ENCODE results near the gene ITM2C. TPM values are rescaled to one million over a fixed set of nuclear protein-coding genes. Genes with fewer than 3 reads are reported as not detected.
A peak's percentile ranks its signal among the peaks of the same experiment; 100 is the strongest.

ITM2C gene
- total and polyA plus RNA-seq, 2 of the 13 experiments (the other 11 are each of a cell fraction or from before 2014, with no cell fraction given): 70.5 to 270 TPM

DNA sequence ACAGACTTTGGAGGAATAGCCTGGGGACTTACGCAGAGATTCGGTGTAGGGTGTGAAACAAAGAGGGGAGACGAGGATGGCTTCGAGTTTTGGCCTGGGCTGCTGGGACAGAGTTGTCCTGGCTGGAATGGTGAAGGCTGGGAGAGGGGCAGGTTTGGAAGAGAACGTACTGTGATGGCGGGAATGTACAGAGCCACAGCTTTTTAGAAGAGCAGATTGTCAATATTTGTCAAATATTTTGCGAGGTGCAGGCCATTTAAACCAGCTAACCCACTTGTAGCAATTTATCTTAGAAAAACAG lies 14.4 kb upstream of the ITM2C start:
- BruUV-seq (replicated peaks): no TSS peak
- no peak overlapping the region for H3K27ac ChIP-seq (ENCODE audit: extremely low read length, insufficient read depth, low read length)
- in situ Hi-C loops (cut with HindIII; ENCODE audit: extremely low pct_ligation_motif_present, low pct_unique_long_range_greater_than_20kb): no loop called here
- H3K36me3 ChIP-seq (replicated peaks in 1 of 2; ENCODE audit: control insufficient read depth in 1 of 2, insufficient read depth in 2 of 2, low read length in 2 of 2): no peaks in the 10 kb centered on the region
- no peaks in the 10 kb centered on the region for H4K20me1 ChIP-seq (ENCODE audit: insufficient read depth, low read length)
- H3K9ac ChIP-seq (ENCODE audit: insufficient read depth, low read depth, low read length): no peak overlapping the region
- POLR2A ChIA-PET: no interaction called here
- H3K79me2 ChIP-seq (ENCODE audit: insufficient read depth, low read length): no peaks in the 10 kb centered on the region
- no peak for FAIRE-seq
- intact Hi-C loops (cut with micrococcal nuclease; ENCODE audit: unreplicated experiment): no loop called here
- H3K9me3 ChIP-seq (ENCODE audit: low read length): no peaks in the 10 kb centered on the region
- CTCF ChIA-PET (ENCODE audit: low intra/inter-chr PET ratio, low total read pairs): interaction anchor here (2.0 to 4.4 kb wide), 2 partner anchors 26 to 137 kb away, joined by 4 to 25 read pairs; no protein-coding TSS in a partner anchor
- no peak; the same call in 2 of the 3 replicates for ATAC-seq
- WGBS (ENCODE audit: low lambda C conversion rate): 50% methylated on average over 7 of the region's 7 CpGs
- TF ChIP-seq NR2F6 (IDR thresholded peaks at IDR 0.05): no peak
- TF ChIP-seq NR2F6 (CRISPR knock-in tag; IDR thresholded peaks at IDR 0.05): no peak
- TF ChIP-seq SMARCC2 (IDR thresholded peaks at IDR 0.05): no peak
- TF ChIP-seq KDM1A (CRISPR knock-in tag; IDR thresholded peaks at IDR 0.05): no peak
- TF ChIP-seq ZNF547 (CRISPR knock-in tag; IDR thresholded peaks at IDR 0.05): 0 out of 2 replicates have a peak, but pooled peaks have one; percentile 1
- TF ChIP-seq SRSF1 (optimal IDR thresholded peaks at IDR 0.05; ENCODE audit: low read depth, low read length): peak; percentile 2
- no peak for TF ChIP-seq HMGA1 (CRISPR knock-in tag; conservative IDR thresholded peaks at IDR 0.05)
- H3K27me3 ChIP-seq (ENCODE audit: control insufficient read depth in 1 of 2, insufficient read depth in 2 of 2, low read length in 2 of 2): peaks cover 0 to 26% of the 10 kb centered on the region in 2 experiments; a peak in 3 of 5 replicates
- no peak for DNase-seq (ENCODE audit: low spot score)
- peaks cover 15% of the 10 kb centered on the region for H3K4me1 ChIP-seq (ENCODE audit: insufficient read depth, low read length)
- H2AFZ ChIP-seq (ENCODE audit: low read length): no peak overlapping the region
- no peak overlapping the region for H3K4me2 ChIP-seq (ENCODE audit: low read depth, low read length)
- H3K4me3 ChIP-seq (replicated peaks in 1 of 3; ENCODE audit: insufficient read depth in 1 of 3, low read depth in 2 of 3, low read length in 3 of 3): no peak overlapping the region

DNA sequence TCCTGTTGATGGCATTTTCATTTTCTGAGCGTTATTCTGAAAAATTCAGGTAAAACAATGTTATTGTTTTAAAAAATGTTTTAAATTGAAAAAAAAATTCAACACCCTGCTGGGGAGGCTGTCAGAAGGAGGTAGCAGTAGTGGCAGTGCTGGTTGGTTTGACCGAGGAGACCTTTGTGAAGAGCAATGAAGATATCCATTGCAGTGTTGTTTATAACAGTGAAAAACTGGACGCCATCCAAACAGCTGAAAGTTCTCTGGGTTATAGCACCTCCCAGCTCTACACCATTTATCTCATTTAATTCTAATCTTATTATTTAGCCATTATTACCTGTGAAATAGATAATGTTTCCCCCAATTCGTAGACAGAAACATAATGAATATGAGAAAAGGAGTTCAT lies 12.6 kb upstream of the ITM2C start:
- no peak overlapping the region for H3K9ac ChIP-seq (ENCODE audit: insufficient read depth, low read depth, low read length)
- BruUV-seq (replicated peaks): no TSS peak
- no peak overlapping the region for H2AFZ ChIP-seq (ENCODE audit: low read length)
- FAIRE-seq (no peak), ATAC-seq (no peak), DNase-seq (ENCODE audit: low spot score) (no peak)
- H3K4me1 ChIP-seq (ENCODE audit: insufficient read depth, low read length): peaks cover 15% of the 10 kb centered on the region
- H3K27me3 ChIP-seq (ENCODE audit: control insufficient read depth in 1 of 2, insufficient read depth in 2 of 2, low read length in 2 of 2): peaks cover 0 to 16% of the 10 kb centered on the region in 2 experiments; a peak in 3 of 5 replicates
- intact Hi-C loops (cut with micrococcal nuclease; ENCODE audit: unreplicated experiment): no loop called here
- in situ Hi-C loops (cut with HindIII; ENCODE audit: extremely low pct_ligation_motif_present, low pct_unique_long_range_greater_than_20kb): no loop called here
- H3K4me2 ChIP-seq (ENCODE audit: low read depth, low read length): no peak overlapping the region
- H3K4me3 ChIP-seq (replicated peaks in 1 of 3; ENCODE audit: insufficient read depth in 1 of 3, low read depth in 2 of 3, low read length in 3 of 3): no peak overlapping the region
- CTCF ChIA-PET (ENCODE audit: low intra/inter-chr PET ratio, low total read pairs): no interaction called here
- no peaks in the 10 kb centered on the region for H4K20me1 ChIP-seq (ENCODE audit: insufficient read depth, low read length)
- TF ChIP-seq XRCC5 (optimal IDR thresholded peaks at IDR 0.05; ENCODE audit: low read length) (no peak), NFE2L2 (IDR thresholded peaks at IDR 0.05; ENCODE audit: low read length) (no peak), MXI1 (IDR thresholded peaks at IDR 0.05; ENCODE audit: borderline replicate concordance, low read depth, low read length) (no peak), NONO (IDR thresholded peaks at IDR 0.05) (no peak), NONO (CRISPR knock-in tag; conservative IDR thresholded peaks at IDR 0.05) (no peak), HOXD1 (CRISPR knock-in tag; IDR thresholded peaks at IDR 0.05) (no peak), ATAD3A (CRISPR knock-in tag; IDR thresholded peaks at IDR 0.05) (no peak), SMAD3 (CRISPR knock-in tag; IDR thresholded peaks at IDR 0.05) (no peak), JDP2 (CRISPR knock-in tag; IDR thresholded peaks at IDR 0.05; ENCODE audit: borderline replicate concordance) (no peak)
- TF ChIP-seq, protein P1, sequence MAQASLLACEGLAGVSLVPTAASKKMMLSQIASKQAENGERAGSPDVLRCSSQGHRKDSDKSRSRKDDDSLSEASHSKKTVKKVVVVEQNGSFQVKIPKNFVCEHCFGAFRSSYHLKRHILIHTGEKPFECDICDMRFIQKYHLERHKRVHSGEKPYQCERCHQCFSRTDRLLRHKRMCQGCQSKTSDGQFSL (CRISPR knock-in tag; IDR thresholded peaks at IDR 0.05): no peak
- TF ChIP-seq, protein P2, sequence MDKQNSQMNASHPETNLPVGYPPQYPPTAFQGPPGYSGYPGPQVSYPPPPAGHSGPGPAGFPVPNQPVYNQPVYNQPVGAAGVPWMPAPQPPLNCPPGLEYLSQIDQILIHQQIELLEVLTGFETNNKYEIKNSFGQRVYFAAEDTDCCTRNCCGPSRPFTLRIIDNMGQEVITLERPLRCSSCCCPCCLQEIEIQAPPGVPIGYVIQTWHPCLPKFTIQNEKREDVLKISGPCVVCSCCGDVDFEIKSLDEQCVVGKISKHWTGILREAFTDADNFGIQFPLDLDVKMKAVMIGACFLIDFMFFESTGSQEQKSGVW (CRISPR knock-in tag; IDR thresholded peaks at IDR 0.05; ENCODE audit: borderline replicate concordance): no peak
- no peaks in the 10 kb centered on the region for H3K79me2 ChIP-seq (ENCODE audit: insufficient read depth, low read length)
- WGBS (ENCODE audit: low lambda C conversion rate): 21% methylated on average over 4 of the region's 4 CpGs
- no peak overlapping the region for H3K27ac ChIP-seq (ENCODE audit: extremely low read length, insufficient read depth, low read length)
- POLR2A ChIA-PET: no interaction called here
- no peaks in the 10 kb centered on the region for H3K36me3 ChIP-seq (replicated peaks in 1 of 2; ENCODE audit: control insufficient read depth in 1 of 2, insufficient read depth in 2 of 2, low read length in 2 of 2)
- H3K9me3 ChIP-seq (ENCODE audit: low read length): no peaks in the 10 kb centered on the region
